ENCODE measurements around the gene MAU2. TPM values are rescaled to one million over a fixed set of nuclear protein-coding genes. Genes with fewer than 3 reads are reported as not detected.
"Not testable (repeated sequence)": the region's sequence is repeated elsewhere in the genome, so short reads cannot be mapped to it uniquely, and the experiment has no call there.

Gene MAU2
- total RNA-seq, 2 experiments from 2014 or later: 67.0 to 67.4 TPM

DNA sequence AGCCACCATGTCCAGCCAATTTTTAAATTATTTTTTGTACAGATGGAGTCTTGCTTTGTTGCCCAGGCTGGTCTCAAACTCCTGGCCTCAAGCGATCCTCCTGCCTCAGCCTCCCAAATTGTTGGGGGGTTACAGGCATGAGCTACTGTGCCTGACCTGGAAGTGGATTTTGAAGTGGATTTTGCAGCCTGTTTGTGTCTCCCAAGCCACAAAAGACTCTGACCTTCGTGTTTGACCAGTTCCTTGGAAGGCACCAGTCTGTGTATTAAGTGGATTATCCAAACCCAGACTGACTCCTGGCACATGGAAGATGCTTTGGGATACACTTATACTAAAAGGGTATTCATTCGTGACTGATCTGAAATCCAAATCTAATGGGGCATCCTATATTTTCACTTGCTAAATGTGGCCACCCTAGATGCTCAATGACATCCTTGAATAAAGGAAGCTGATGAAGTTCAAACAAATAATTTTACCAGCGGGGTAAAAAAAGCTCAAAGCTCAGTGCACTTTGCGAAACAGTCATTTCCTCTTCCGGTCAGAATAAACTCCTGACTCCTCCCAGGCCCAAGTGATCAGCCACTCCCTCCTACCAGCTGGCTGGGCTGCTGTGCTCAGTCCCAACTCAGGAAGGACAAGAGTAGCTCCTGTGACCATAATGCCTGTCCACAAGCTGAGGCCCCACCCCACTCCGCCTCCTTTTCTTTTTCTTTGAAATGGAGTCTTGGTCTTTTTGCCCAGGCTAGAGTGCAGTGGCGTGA, 52.2 kb downstream of the MAU2 start:
- ATAC-seq: peak; percentile 94
- Mint-ChIP-seq H3K27ac (peak overlapping the region; percentile 94), H3K27me3 (ENCODE audit: low read depth) (no peaks in the 10 kb centered on the region), H3K4me3 (peak overlapping the region; percentile 59), H3K9me3 (ENCODE audit: insufficient read depth) (no peaks in the 10 kb centered on the region), H3K4me1 (ENCODE audit: low read depth) (peaks cover 15% of the 10 kb centered on the region), H3K36me3 (ENCODE audit: low read depth) (no peaks in the 10 kb centered on the region)
- ChIA-PET CTCF (interaction anchor here (0.9 to 2.1 kb wide), 9 partner anchors 8 to 180 kb away, joined by 3 to 17 read pairs (median 5); partner anchors contain the start of gene GATAD2A), POLR2A (interaction anchor here (0.7 to 1.7 kb wide), 6 partner anchors 8 to 117 kb away, joined by 3 to 15 read pairs (median 4); partner anchors contain the start of gene GATAD2A)
- peak; percentile 66 for DNase-seq

DNA sequence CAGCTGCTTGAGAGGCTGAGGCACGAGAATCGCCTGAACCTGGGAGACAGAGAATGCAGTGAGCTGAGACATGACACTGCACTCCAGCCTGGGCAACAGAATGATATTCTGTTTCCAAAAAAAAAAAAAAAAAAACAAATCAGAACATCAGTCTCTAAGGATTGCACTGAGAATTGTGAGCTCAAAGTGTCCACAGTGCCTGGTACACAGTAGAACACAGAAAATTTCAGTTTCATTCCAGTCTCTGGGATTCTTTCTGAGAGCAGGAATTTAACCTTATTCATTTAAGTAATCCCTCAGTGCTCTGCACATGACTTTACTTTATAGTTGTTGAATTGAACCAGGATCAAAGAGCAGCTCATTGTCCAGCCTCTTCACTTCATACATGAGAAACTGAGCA, 58.9 kb downstream of the MAU2 start:
- Mint-ChIP-seq H3K4me1 (ENCODE audit: low read depth) (peaks cover 9% of the 10 kb centered on the region), H3K27ac (no peak overlapping the region), H3K9me3 (ENCODE audit: insufficient read depth) (no peaks in the 10 kb centered on the region), H3K4me3 (no peak overlapping the region), H3K27me3 (ENCODE audit: low read depth) (no peaks in the 10 kb centered on the region), H3K36me3 (ENCODE audit: low read depth) (no peaks in the 10 kb centered on the region)
- DNase-seq (no peak), ATAC-seq (no peak)
- POLR2A ChIA-PET: no interaction called here
- CTCF ChIA-PET: interaction anchor here (0.6 to 1.4 kb wide), 3 partner anchors 14 to 28 kb away, joined by 3 to 5 read pairs (median 3); no protein-coding TSS in a partner anchor

DNA sequence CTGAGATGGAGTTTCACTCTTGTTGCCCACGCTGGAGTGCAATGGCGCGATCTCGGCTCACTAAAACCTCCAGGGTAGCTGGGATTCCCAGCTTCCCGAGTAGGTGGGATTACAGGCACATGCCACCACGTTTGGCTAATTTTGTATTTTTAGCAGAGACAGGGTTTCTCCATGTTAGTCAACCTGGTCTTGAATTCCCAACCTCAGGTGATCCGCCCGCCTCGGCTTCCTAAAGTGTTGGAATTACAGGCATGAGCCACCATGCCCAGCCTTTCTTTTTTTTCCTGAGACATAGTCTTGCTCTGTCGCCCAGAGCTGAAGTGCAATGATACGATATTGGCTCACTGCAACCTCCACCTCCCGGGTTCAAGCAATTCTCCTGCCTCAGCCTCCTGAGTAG, 59.7 kb downstream of the MAU2 start:
- H3K9me3 Mint-ChIP-seq (ENCODE audit: insufficient read depth); H3K27ac Mint-ChIP-seq; H3K36me3 Mint-ChIP-seq (ENCODE audit: low read depth); DNase-seq; CTCF ChIA-PET; ATAC-seq; H3K27me3 Mint-ChIP-seq (ENCODE audit: low read depth); H3K4me3 Mint-ChIP-seq: not testable (repeated sequence)
- POLR2A ChIA-PET: interaction anchor here (1.1 kb wide), 1 partner anchor 135 kb away, joined by 3 read pairs; the partner anchor contains the start of gene TSSK6
- peaks cover 12% of the 10 kb centered on the region for H3K4me1 Mint-ChIP-seq (ENCODE audit: low read depth)

DNA sequence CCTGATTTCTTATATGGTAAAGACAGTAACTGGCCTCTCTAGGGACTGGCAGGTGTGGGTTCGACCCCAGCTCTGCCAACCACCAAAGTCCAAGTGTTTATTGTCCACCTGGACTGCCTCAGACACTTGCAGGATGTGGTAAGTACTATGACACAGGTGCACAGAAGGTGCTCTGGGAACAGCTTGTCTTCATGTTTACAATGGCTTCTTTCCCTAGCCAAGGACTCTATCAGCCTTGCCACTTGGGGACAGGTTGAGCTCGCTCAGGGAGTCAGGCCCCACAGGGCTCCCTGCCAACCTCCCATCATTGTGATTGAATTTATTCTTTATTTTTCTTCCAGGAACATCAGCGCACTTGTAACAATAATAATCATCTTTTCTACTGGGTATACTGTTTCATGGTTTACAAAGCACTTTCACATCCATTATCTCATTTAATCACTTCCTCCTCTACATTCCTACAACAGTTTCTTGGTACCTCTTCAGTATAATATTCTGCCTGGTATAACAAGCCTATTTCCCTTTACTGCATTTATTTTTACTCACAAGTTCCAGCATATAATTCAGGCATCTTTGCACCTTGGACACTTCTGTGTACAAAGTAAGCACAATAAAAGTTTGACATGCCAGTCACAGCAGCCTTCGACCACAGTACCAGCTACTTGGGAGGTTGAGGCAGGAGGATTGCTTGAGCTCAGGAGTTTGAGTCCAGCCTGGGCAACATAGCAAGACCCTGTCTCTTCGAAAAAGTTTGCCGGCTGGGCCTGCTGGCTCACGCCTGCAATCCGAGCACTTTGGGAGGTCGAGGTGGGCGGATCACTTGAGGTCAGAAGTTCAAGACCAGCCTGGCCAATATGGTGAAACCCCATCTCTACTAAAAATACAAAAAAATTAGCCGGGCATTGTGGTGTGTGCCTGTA, 60.6 kb downstream of the MAU2 start:
- CTCF ChIA-PET: interaction anchor here (1.2 to 1.3 kb wide), 2 partner anchors 8 to 19 kb away, joined by 3 read pairs; no protein-coding TSS in a partner anchor
- ATAC-seq (no peak), DNase-seq (no peak)
- no peaks in the 10 kb centered on the region for H3K9me3 Mint-ChIP-seq (ENCODE audit: insufficient read depth)
- no peaks in the 10 kb centered on the region for H3K27me3 Mint-ChIP-seq (ENCODE audit: low read depth)
- H3K36me3 Mint-ChIP-seq (ENCODE audit: low read depth): no peaks in the 10 kb centered on the region
- POLR2A ChIA-PET: interaction anchor here (1.1 kb wide), 1 partner anchor 134 kb away, joined by 3 read pairs; the partner anchor contains the start of gene TSSK6
- H3K27ac Mint-ChIP-seq: no peak overlapping the region
- H3K4me3 Mint-ChIP-seq: no peak overlapping the region
- peaks cover 12% of the 10 kb centered on the region for H3K4me1 Mint-ChIP-seq (ENCODE audit: low read depth)

DNA sequence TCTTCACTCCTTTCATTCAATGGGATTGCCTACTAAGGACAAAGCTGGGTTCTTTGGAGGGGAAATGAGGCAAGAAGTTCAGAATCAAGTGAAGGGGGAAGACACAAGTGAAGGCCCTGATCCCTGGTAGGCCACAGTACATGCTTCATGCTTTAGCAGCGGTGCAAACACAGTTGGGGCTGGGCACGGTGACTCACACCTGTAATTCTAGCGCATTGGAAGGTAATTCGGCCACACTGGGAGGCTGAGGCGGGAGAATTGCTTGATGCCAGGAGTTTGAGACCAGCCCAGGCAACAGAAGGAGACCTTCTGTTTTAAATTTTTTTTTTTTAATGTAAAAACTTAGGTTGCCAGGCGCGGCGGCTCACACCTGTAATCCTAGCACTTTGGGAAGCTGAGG, 61.5 kb downstream of the MAU2 start:
- no peak overlapping the region for H3K4me3 Mint-ChIP-seq
- CTCF ChIA-PET: interaction anchor here (0.7 to 1.3 kb wide), 3 partner anchors 9 to 25 kb away, joined by 3 to 4 read pairs (median 3); no protein-coding TSS in a partner anchor
- H3K27me3 Mint-ChIP-seq (ENCODE audit: low read depth): no peaks in the 10 kb centered on the region
- H3K27ac Mint-ChIP-seq: no peak overlapping the region
- peaks cover 14% of the 10 kb centered on the region for H3K4me1 Mint-ChIP-seq (ENCODE audit: low read depth)
- peaks cover 2% of the 10 kb centered on the region for H3K36me3 Mint-ChIP-seq (ENCODE audit: low read depth)
- no peak for ATAC-seq
- H3K9me3 Mint-ChIP-seq (ENCODE audit: insufficient read depth): no peaks in the 10 kb centered on the region
- DNase-seq: no peak
- POLR2A ChIA-PET: interaction anchor here (0.6 kb wide), 1 partner anchor 25 kb away, joined by 6 read pairs; no protein-coding TSS in a partner anchor

DNA sequence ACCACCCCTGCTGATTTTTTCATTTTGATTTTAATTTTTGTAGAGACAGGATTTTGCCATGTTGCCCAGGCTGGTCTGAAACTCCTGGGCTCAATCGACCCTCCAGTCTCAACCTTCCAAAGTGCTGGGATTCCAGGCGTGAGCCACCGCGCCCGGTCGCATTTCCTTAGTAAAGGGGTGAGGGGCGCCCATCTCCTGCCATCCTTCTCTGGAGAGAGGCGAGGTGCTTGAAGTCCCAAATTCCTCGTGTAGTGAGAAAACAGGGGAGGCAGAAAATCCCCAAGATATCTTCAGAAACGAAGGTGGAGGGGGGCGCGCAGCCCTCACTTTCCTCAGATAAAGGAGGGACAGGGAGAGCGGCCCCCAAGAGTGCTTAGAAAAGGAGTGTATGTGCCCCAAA, 63.9 kb downstream of the MAU2 start:
- no peak for ATAC-seq
- H3K27me3 Mint-ChIP-seq (ENCODE audit: low read depth): no peaks in the 10 kb centered on the region
- no peaks in the 10 kb centered on the region for H3K9me3 Mint-ChIP-seq (ENCODE audit: insufficient read depth)
- H3K4me1 Mint-ChIP-seq (ENCODE audit: low read depth): peaks cover 37% of the 10 kb centered on the region
- H3K36me3 Mint-ChIP-seq (ENCODE audit: low read depth): peaks cover 24% of the 10 kb centered on the region
- peak overlapping the region; percentile 80 for H3K4me3 Mint-ChIP-seq
- peak overlapping the region; percentile 25 for H3K27ac Mint-ChIP-seq
- DNase-seq: no peak
- ChIA-PET CTCF (interaction anchor here (0.9 to 2.7 kb wide), 4 partner anchors 11 to 106 kb away, joined by 3 to 16 read pairs (median 10); partner anchors contain the start of gene GATAD2A), POLR2A (interaction anchor here (0.7 to 2.0 kb wide), 5 partner anchors 8 to 318 kb away, joined by 3 to 15 read pairs (median 6); partner anchors contain the start of gene GATAD2A)

DNA sequence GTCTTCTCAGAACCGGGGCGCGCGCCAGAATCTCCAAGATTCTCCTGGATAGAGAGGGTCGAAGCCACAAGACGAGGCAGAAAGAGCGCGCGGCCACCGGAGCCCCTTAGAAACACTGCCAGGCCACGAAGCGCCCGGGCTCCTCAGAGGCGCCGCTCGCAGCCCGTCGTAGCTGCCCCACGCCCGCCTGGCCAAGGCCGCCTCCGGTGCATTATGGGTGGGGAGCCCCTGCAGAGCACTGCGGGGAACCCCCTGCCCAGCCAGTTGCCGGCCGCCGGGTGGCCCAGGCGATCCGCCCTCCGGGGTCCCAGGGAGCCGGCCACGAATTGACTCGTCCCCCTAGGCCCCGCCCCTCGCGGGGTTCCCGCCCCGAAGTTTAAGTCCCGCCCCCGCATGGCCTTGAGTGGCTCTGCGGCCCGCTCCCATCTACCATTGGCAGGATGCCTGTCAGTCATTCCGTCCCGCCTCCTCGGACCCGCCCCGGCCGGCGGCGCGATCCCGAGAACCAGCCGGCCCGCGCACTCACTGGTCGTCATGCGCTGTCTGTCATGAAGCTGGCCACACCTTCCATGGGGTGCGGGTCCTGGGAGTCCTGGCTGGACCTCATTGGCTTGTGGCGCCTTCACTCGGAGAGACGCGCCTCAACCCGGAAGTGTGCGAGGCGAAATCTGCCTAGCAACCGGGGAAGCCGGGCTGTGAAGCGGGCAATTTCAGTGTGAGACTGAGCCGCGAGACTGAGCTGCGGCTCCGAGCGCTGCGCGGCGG, 64.7 kb downstream of the MAU2 start:
- peak overlapping the region; percentile 92 for H3K27ac Mint-ChIP-seq

DNA sequence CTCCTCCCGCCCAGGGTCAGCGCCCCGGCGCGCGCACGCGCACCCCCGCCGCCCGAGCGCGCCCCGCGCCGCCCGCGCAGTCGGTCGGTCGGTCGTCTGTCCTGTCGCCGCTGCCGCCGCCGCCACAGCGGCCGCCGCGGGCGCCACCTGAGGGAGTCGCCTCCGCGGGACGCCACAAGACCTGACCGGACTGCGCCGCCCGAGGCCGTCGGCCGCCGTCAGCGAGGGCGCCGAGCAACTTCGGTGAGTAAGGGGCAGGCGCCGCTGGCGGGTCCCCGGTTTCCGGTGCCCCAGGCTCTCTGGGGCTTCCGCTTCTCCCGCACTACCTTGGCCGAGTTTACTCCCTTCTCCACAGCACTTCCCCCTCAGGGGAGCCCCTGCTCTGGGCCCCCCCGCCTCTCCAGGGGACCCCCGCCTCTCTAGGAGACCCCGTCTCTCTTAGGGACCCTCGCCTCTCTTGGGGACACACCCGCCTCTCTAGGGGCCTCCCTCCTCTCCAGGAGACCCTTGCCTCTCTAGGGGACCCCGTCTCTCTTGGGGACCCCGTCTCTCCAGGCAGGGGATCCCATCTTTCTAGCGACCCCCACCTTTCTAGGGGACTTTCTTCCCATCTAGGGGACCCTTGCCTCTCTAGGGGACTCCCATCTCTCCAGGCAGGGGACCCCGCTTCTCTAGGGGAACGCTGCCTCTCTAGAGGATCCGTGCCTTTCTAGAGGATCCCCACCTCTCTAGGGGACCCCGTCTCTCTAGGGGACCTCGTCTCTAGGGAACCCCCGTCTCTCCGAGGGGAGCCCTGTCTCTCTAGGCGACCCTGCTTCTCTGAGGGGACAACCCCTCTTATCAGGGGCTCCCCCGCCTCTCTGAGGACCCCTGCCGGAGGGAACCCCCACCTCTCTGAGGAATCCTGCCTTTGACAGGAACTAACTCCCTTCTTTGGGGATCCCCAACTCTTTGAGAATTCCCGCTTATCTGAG, 65.6 kb downstream of the MAU2 start:
- H3K36me3 Mint-ChIP-seq (ENCODE audit: low read depth): peaks cover 34% of the 10 kb centered on the region
- peak overlapping the region; percentile 92 for H3K27ac Mint-ChIP-seq
- CTCF ChIA-PET: interaction anchor here (0.7 to 2.7 kb wide), 8 partner anchors 10 to 104 kb away, joined by 3 to 16 read pairs (median 3); no protein-coding TSS in a partner anchor
- DNase-seq: peak; percentile 67
- no peaks in the 10 kb centered on the region for H3K27me3 Mint-ChIP-seq (ENCODE audit: low read depth)
- peaks cover 50% of the 10 kb centered on the region for H3K4me1 Mint-ChIP-seq (ENCODE audit: low read depth)
- POLR2A ChIA-PET: interaction anchor here (0.7 to 2.0 kb wide), 13 partner anchors 9 to 467 kb away, joined by 3 to 15 read pairs (median 4); partner anchors contain the start of genes COPE, GATAD2A, NDUFA13 and TSSK6
- H3K4me3 Mint-ChIP-seq: peak overlapping the region; percentile 84
- peak; percentile 31 for ATAC-seq
- no peaks in the 10 kb centered on the region for H3K9me3 Mint-ChIP-seq (ENCODE audit: insufficient read depth)

More for the DNA sequence above, 64.7 kb downstream of the MAU2 start:
- peak; percentile 100 for DNase-seq
- Mint-ChIP-seq H3K36me3 (ENCODE audit: low read depth) (peaks cover 30% of the 10 kb centered on the region), H3K4me1 (ENCODE audit: low read depth) (peaks cover 45% of the 10 kb centered on the region), H3K9me3 (ENCODE audit: insufficient read depth) (no peaks in the 10 kb centered on the region), H3K27me3 (ENCODE audit: low read depth) (no peaks in the 10 kb centered on the region), H3K4me3 (peak overlapping the region; percentile 80)
- ATAC-seq: peak; percentile 96
- ChIA-PET CTCF (interaction anchor here (0.6 to 2.7 kb wide), 10 partner anchors 9 to 908 kb away, joined by 3 to 16 read pairs (median 3); partner anchors contain the start of gene GATAD2A), POLR2A (interaction anchor here (0.7 to 2.0 kb wide), 14 partner anchors 8 to 466 kb away, joined by 3 to 15 read pairs (median 4); partner anchors contain the start of genes COPE, GATAD2A, NDUFA13 and TSSK6)

DNA sequence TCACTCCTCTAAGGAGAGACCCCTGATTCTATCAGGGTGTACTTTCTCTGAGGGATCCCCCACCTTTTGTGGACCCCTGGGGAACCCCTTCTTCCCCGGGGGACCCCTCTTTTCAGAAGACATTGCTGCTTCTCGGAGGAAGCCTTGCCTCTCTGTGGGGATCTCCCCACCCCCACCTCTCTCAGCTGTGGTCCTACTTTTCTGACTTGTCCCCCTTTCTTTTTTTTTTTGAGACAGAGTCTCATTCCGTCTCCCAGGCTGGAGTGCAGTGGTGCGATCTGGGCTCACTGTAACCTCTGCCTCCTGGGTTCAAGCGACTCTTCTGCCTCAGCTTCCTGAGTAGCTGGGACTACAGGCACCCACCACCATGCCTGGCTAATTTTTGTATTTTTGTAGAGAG, 66.5 kb downstream of the MAU2 start:
- ChIA-PET POLR2A (no interaction called here), CTCF (interaction anchor here (3.4 kb wide), 1 partner anchor 20 kb away, joined by 11 read pairs; no protein-coding TSS in a partner anchor)
- no peak for ATAC-seq
- Mint-ChIP-seq H3K27ac (peak overlapping the region; percentile 91), H3K4me1 (ENCODE audit: low read depth) (peaks cover 57% of the 10 kb centered on the region), H3K4me3 (peak overlapping the region; percentile 84), H3K9me3 (ENCODE audit: insufficient read depth) (no peaks in the 10 kb centered on the region), H3K27me3 (ENCODE audit: low read depth) (no peaks in the 10 kb centered on the region), H3K36me3 (ENCODE audit: low read depth) (peaks cover 36% of the 10 kb centered on the region)
- DNase-seq: no peak
